HepG2 (cell line): ENCODE results near the gene RAMP3. TPM values are rescaled to one million over a fixed set of nuclear protein-coding genes. Genes with fewer than 3 reads are reported as not detected.
A peak's percentile ranks its signal among the peaks of the same experiment; 100 is the strongest.

Experiments used
- ARHGAP35 ChIP-seq: sonication (generic); formaldehyde crosslinking; IDR thresholded peaks from 2 replicates; pipeline ENCODE4 v1.9.0; 2022; ENCODE audit warnings: mild to moderate bottlenecking, inconsistent platforms, moderate library complexity, missing genetic modification reagents, borderline replicate concordance
- ARID2 ChIP-seq: sonication (generic); formaldehyde crosslinking; IDR thresholded peaks from 2 replicates; pipeline ENCODE4 v1.8.1; 2022; ENCODE audit warnings: mild to moderate bottlenecking, missing genetic modification reagents, borderline replicate concordance
- BHLHE40 ChIP-seq: IDR thresholded peaks from 2 replicates; pipeline ENCODE4 v1.6.1; 2011; ENCODE audit warnings: low read length, improper control_type of control experiment
- BRD4 ChIP-seq: sonication (generic); formaldehyde crosslinking; IDR thresholded peaks from 2 replicates; pipeline ENCODE4 v1.4.0; 2020; ENCODE audit warnings: missing genetic modification reagents
- CREB1 ChIP-seq, 2 experiments: fragments of 450-650 bp in 1 of 2; IDR thresholded peaks; 2 replicates each; pipeline ENCODE4 v1.6.1; 2016 to 2017; ENCODE audit warnings: control low read depth in 1 of 2, mild to moderate bottlenecking in 1 of 2, missing compliant biosample characterization in 1 of 2, missing genetic modification characterization in 1 of 2
- KDM4B ChIP-seq: sonication (generic); formaldehyde crosslinking; IDR thresholded peaks from 2 replicates; pipeline ENCODE4 v1.4.0; 2020; ENCODE audit warnings: missing genetic modification reagents
- LRRFIP1 ChIP-seq: sonication (generic); formaldehyde crosslinking; conservative IDR thresholded peaks from 2 replicates; pipeline ENCODE4 v1.4.0; 2020; ENCODE audit warnings: missing genetic modification reagents
- MXD4 ChIP-seq: IDR thresholded peaks from 2 replicates; pipeline ENCODE4 v1.6.1; 2016; ENCODE audit warnings: mild to moderate bottlenecking, missing biosample characterization, missing genetic modification reagents
- NCOA1 ChIP-seq: sonication (generic); formaldehyde crosslinking; IDR thresholded peaks from 2 replicates; pipeline ENCODE4 v1.9.0; 2021; ENCODE audit warnings: missing genetic modification reagents
- PHF8 ChIP-seq: sonication (generic); formaldehyde crosslinking; IDR thresholded peaks from 2 replicates; pipeline ENCODE4 v1.5.0; 2020; ENCODE audit warnings: missing genetic modification reagents
- SAFB2 ChIP-seq: sonication (generic); formaldehyde crosslinking; IDR thresholded peaks from 2 replicates; pipeline ENCODE4 v1.5.1; 2020; ENCODE audit warnings: missing genetic modification reagents, low read depth, mild to moderate bottlenecking, borderline replicate concordance
- SATB2 ChIP-seq: sonication (generic); formaldehyde crosslinking; IDR thresholded peaks from 2 replicates; pipeline ENCODE4 v1.5.0; 2020; ENCODE audit warnings: missing genetic modification reagents
- SNAPC5 ChIP-seq: sonication (generic); formaldehyde crosslinking; IDR thresholded peaks from 2 replicates; pipeline ENCODE4 v1.8.1; 2023; ENCODE audit warnings: mild to moderate bottlenecking, missing genetic modification reagents, borderline replicate concordance
- TCF12 ChIP-seq, 2 experiments: fragments of 450-650 bp in 1 of 2; sonication (generic) in 1 of 2; formaldehyde crosslinking in 1 of 2; IDR thresholded peaks; 2 replicates each; pipeline versions ENCODE4 v1.6.1 to v1.8.0; 2017 to 2022; ENCODE audit warnings: antibody characterized with exemption in 1 of 2, mild to moderate bottlenecking in 1 of 2, missing genetic modification reagents in 1 of 2, moderate library complexity in 1 of 2
- TSC22D2 ChIP-seq: sonication (generic); formaldehyde crosslinking; IDR thresholded peaks from 2 replicates; pipeline ENCODE4 v1.5.1; 2020; ENCODE audit warnings: missing genetic modification reagents, mild to moderate bottlenecking, borderline replicate concordance
- ZFP90 ChIP-seq: sonication (generic); formaldehyde crosslinking; IDR thresholded peaks from 2 replicates; pipeline ENCODE4 v1.8.0; 2022; ENCODE audit warnings: missing genetic modification reagents, mild to moderate bottlenecking, inconsistent platforms, borderline replicate concordance
- ZHX1 ChIP-seq: sonication (generic); formaldehyde crosslinking; IDR thresholded peaks from 2 replicates; pipeline ENCODE4 v1.8.1; 2022; ENCODE audit warnings: low read depth, mild to moderate bottlenecking, missing genetic modification reagents
- ZNF138 ChIP-seq: sonication (generic); formaldehyde crosslinking; IDR thresholded peaks from 2 replicates; pipeline ENCODE4 v1.5.0; 2020; ENCODE audit warnings: mild to moderate bottlenecking, low read depth, missing genetic modification reagents
- ZNF550 ChIP-seq: sonication (generic); formaldehyde crosslinking; IDR thresholded peaks from 2 replicates; pipeline ENCODE4 v1.4.0; 2020; ENCODE audit warnings: mild to moderate bottlenecking, missing genetic modification reagents, borderline replicate concordance
- ZNF580 ChIP-seq: IDR thresholded peaks from 2 replicates; pipeline ENCODE4 v1.6.1; 2016; ENCODE audit warnings: low read depth, borderline replicate concordance
- ZNF670 ChIP-seq: sonication (generic); formaldehyde crosslinking; IDR thresholded peaks from 2 replicates; pipeline ENCODE4 v1.8.0; 2022; ENCODE audit warnings: mild to moderate bottlenecking, missing genetic modification reagents, borderline replicate concordance
- polyA plus RNA-seq, 8 experiments: library from polyadenylated mRNA; depleted of rRNA in 3 of 8; stranded (reverse) in 7 of 8; unstranded in 1 of 8; fragments of >200 nt; fragmentation: Illumina TruSeq in 4 of 8; extraction: Trizol in 4 of 8; gene quantifications; 2 replicates each; pipeline versions ENCODE4 v1.2.1 to v1.2.3, GENCODE V29; 2011 to 2016; ENCODE audit warnings: low read depth in 4 of 8, missing spikeins in 1 of 8, mixed read lengths in 1 of 8; ENCODE audit not compliant: insufficient read depth in 1 of 8
- total RNA-seq, 5 experiments: library from RNA; depleted of rRNA; stranded (reverse); fragments of >200 nt; fragmentation: Illumina TruSeq; extraction: Trizol; gene quantifications; 2 replicates each; pipeline ENCODE4 v1.2.3, GENCODE V29; 2016; ENCODE audit warnings: low read depth in 1 of 5

The RAMP3 gene
- total and polyA plus RNA-seq, 2 of the 13 experiments (the other 11 are each of a cell fraction or from before 2014, with no cell fraction given), result not detected

- no peak; the same call in 1 of the 2 replicates for TF ChIP-seq ARHGAP35 (CRISPR knock-in tag)
- TF ChIP-seq ZNF550, result peak; percentile 84; the same call in 1 of the 2 replicates
- no peak for TF ChIP-seq TCF12 (IDR thresholded peaks at IDR 0.05)
- no peak; the same call in 1 of the 2 replicates for TF ChIP-seq TCF12 (CRISPR knock-in tag; IDR thresholded peaks at IDR 0.05)
- peak; percentile 98 for TF ChIP-seq ZFP90 (CRISPR knock-in tag)
- TF ChIP-seq BRD4 (CRISPR knock-in tag), result peak; percentile 99
- peak; percentile 50 for TF ChIP-seq BHLHE40
- peak; percentile 86; the same call in 1 of the 2 replicates for TF ChIP-seq TSC22D2 (CRISPR knock-in tag)
- TF ChIP-seq ZNF138 (CRISPR knock-in tag), result no peak; the same call in 1 of the 2 replicates
- peak; percentile 95; the same call in 1 of the 2 replicates for TF ChIP-seq NCOA1 (CRISPR knock-in tag)
- TF ChIP-seq KDM4B (CRISPR knock-in tag), result peak; percentile 93
- TF ChIP-seq ZNF670, result no peak
- TF ChIP-seq SAFB2 (CRISPR knock-in tag), result peak; percentile 94; the same call in 1 of the 2 replicates
- TF ChIP-seq ARID2 (CRISPR knock-in tag), result no peak; the same call in 1 of the 2 replicates
- TF ChIP-seq MXD4, result peak; percentile 99
- no peak for TF ChIP-seq SNAPC5 (CRISPR knock-in tag)
- TF ChIP-seq SATB2 (CRISPR knock-in tag), result peak; percentile 93; the same call in 1 of the 2 replicates
- peak; percentile 95; the same call in 1 of the 2 replicates for TF ChIP-seq ZNF580 (CRISPR knock-in tag)
- TF ChIP-seq ZHX1 (CRISPR knock-in tag), result peak; percentile 61; the same call in 1 of the 2 replicates
- TF ChIP-seq PHF8 (CRISPR knock-in tag), result peak; percentile 99
- peak; percentile 98 for TF ChIP-seq CREB1 (IDR thresholded peaks at IDR 0.05)
- TF ChIP-seq CREB1 (CRISPR knock-in tag; IDR thresholded peaks at IDR 0.05), result peak; percentile 100
- no peak for TF ChIP-seq LRRFIP1 (CRISPR knock-in tag)
These were observed 46.0 kb upstream of the RAMP3 start, which contains the start of gene TBRG4 (continued) for GRCh38 chr7:45111298-45112223.
